CD8-positive, alpha-beta memory T cell (primary cell): Measurements from ENCODE around the gene C3AR1. TPM values are rescaled to one million over a fixed set of nuclear protein-coding genes. Genes with fewer than 3 reads are reported as not detected.
"Not testable (repeated sequence)": the region's sequence is repeated elsewhere in the genome, so short reads cannot be mapped to it uniquely, and the experiment has no call there.

Experiments used
- CTCF ChIA-PET: fragments of 350-600 bp; sonication (Branson Sonifier 250); formaldehyde crosslinking; loops from one replicate; lab custom pipeline; 2021; ENCODE audit warnings: antibody characterized with exemption; lab: Charles Lee
- POLR2A ChIA-PET: fragments of 350-600 bp; sonication (Branson Sonifier 250); formaldehyde crosslinking; loops from one replicate; lab custom pipeline; 2021; ENCODE audit warnings: antibody characterized with exemption; lab: Charles Lee
- DNase-seq, 5 donors: peaks; one replicate each; pipeline versions ENCODE4 v3.0.0 to v3.0.0-alpha.2; 2020 to 2022; ENCODE audit warnings: mixed read lengths in 1 of 5
- H3K27ac ChIP-seq: one replicate; pipeline ENCODE4 v1.7.0; 2013; ENCODE audit warnings: low read depth, mild to moderate bottlenecking, low read length, moderate library complexity
- H3K27me3 ChIP-seq: 2 replicates; pipeline ENCODE4 v1.7.0; 2013; ENCODE audit warnings: low read length, mild to moderate bottlenecking; ENCODE audit not compliant: insufficient read depth, poor library complexity, severe bottlenecking
- H3K36me3 ChIP-seq: 2 replicates; pipeline ENCODE4 v1.7.0; 2013; ENCODE audit warnings: mild to moderate bottlenecking, low read length, moderate library complexity; ENCODE audit not compliant: insufficient read depth
- H3K4me1 ChIP-seq: 2 replicates; pipeline ENCODE4 v1.7.0; 2013; ENCODE audit warnings: mild to moderate bottlenecking, low read length, moderate library complexity; ENCODE audit not compliant: insufficient read depth
- H3K4me3 ChIP-seq: 2 replicates; pipeline ENCODE4 v1.7.0; 2013; ENCODE audit warnings: mild to moderate bottlenecking, low read length
- H3K9me3 ChIP-seq: 2 replicates; pipeline ENCODE4 v1.7.0; 2013; ENCODE audit warnings: mild to moderate bottlenecking, low read length
- H3K27ac Mint-ChIP-seq, 8 donors: one replicate each; pipeline ENCODE4 v1.8.0; 2020 to 2021; ENCODE audit warnings: mixed read lengths in 8 of 8, mild to moderate bottlenecking in 6 of 8, inconsistent platforms in 3 of 8, moderate library complexity in 3 of 8
- H3K27me3 Mint-ChIP-seq, 2 donors: one replicate each; pipeline ENCODE4 v1.8.0; 2020 to 2021; ENCODE audit warnings: mixed read lengths in 2 of 2, mild to moderate bottlenecking in 1 of 2, moderate library complexity in 1 of 2
- H3K36me3 Mint-ChIP-seq, 3 donors: one replicate each; pipeline ENCODE4 v1.8.0; 2020 to 2021; ENCODE audit warnings: mixed read lengths in 3 of 3, inconsistent platforms in 1 of 3, mild to moderate bottlenecking in 1 of 3
- H3K4me1 Mint-ChIP-seq, 3 donors: one replicate each; pipeline ENCODE4 v1.8.0; 2020 to 2021; ENCODE audit warnings: mixed read lengths in 3 of 3, inconsistent platforms in 1 of 3, mild to moderate bottlenecking in 1 of 3
- H3K4me3 Mint-ChIP-seq, 7 donors: one replicate each; pipeline ENCODE4 v1.8.0; 2020 to 2021; ENCODE audit warnings: mixed read lengths in 7 of 7, mild to moderate bottlenecking in 6 of 7, moderate library complexity in 4 of 7, inconsistent platforms in 2 of 7
- H3K9me3 Mint-ChIP-seq, 5 donors: one replicate each; pipeline ENCODE4 v1.8.0; 2020 to 2022; ENCODE audit warnings: mixed read lengths in 5 of 5, mild to moderate bottlenecking in 3 of 5, moderate library complexity in 2 of 5, inconsistent platforms in 1 of 5
- polyA plus RNA-seq: library from polyadenylated mRNA; unstranded; fragments of 300-500 nt; fragmentation: Illumina TruSeq; gene quantifications from one replicate; pipeline ENCODE4 v1.2.3, GENCODE V29; 2021
- total RNA-seq, 2 experiments: library from RNA; stranded (reverse); gene quantifications; one replicate each; pipeline ENCODE4 v1.2.3, GENCODE V29; 2021

The C3AR1 gene
- total and polyA plus RNA-seq, 3 experiments from 2014 or later = 1.2 to 15.5 (median 2.0) TPM

DNA sequence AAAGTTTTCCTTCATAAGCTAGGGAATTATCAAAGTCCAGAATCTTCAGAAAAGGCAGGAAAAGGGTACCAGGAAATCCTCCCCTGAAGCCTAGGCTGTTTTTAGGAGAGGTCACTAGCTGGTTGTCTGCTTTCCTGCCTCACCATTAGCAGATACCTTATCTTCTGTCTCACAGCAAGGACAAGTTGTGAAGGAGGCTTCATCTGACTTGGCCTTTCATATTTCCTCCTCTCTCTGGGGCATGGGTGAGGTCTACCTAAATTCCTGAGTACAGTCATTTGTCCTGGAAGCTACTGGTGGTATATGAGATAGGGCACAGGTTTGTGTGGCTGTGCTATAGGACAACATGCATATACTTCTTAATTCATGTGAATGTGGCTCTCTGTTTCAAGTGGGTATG, 31.4 kb downstream of the C3AR1 start:
- Mint-ChIP-seq H3K27me3 (no peaks in the 10 kb centered on the region), H3K36me3 (peaks cover 0 to 12% (median 0%) of the 10 kb centered on the region in 3 donors), H3K4me1 (peaks cover 70 to 73% (median 73%) of the 10 kb centered on the region in 3 donors), H3K4me3 (peak overlapping the region; percentile 82 to 94 (median 90)), H3K27ac (peak overlapping the region; percentile 77 to 98 (median 90)), H3K9me3 (no peaks in the 10 kb centered on the region)
- Histone ChIP-seq H3K27ac (no peak overlapping the region), H3K4me3 (peak overlapping the region; percentile 82), H3K27me3 (no peaks in the 10 kb centered on the region), H3K4me1 (peaks cover 73% of the 10 kb centered on the region), H3K9me3 (no peaks in the 10 kb centered on the region), H3K36me3 (no peaks in the 10 kb centered on the region)
- POLR2A ChIA-PET = no interaction called here
- DNase-seq = no peak
- CTCF ChIA-PET = interaction anchor here (0.6 to 4.3 kb wide), 6 partner anchors 11 to 1045 kb away, joined by 3 to 20 read pairs (median 5); no protein-coding TSS in a partner anchor

GRCh38 chr12:8033153-8034044, 32.8 kb downstream of the C3AR1 start:
- H3K9me3 Mint-ChIP-seq = no peaks in the 10 kb centered on the region
- no peaks in the 10 kb centered on the region for H3K27me3 ChIP-seq
- no peaks in the 10 kb centered on the region for H3K27me3 Mint-ChIP-seq
- peak overlapping the region; percentile 82 to 94 (median 90) for H3K4me3 Mint-ChIP-seq
- ChIA-PET CTCF (interaction anchor here (0.9 to 3.4 kb wide), 4 partner anchors 12 to 73 kb away, joined by 3 to 20 read pairs (median 5); no protein-coding TSS in a partner anchor), POLR2A (interaction anchor here (1.4 kb wide), 1 partner anchor 55 kb away, joined by 4 read pairs; no protein-coding TSS in a partner anchor)
- peaks cover 62% of the 10 kb centered on the region for H3K4me1 ChIP-seq
- H3K36me3 ChIP-seq = no peaks in the 10 kb centered on the region
- no peaks in the 10 kb centered on the region for H3K9me3 ChIP-seq
- peaks cover 0 to 9% (median 0%) of the 10 kb centered on the region in 3 donors for H3K36me3 Mint-ChIP-seq
- peak overlapping the region; percentile 86 to 98 (median 90) for H3K27ac Mint-ChIP-seq
- peak; percentile 22 to 67 (median 41) for DNase-seq
- H3K27ac ChIP-seq = peak overlapping the region; percentile 84
- peaks cover 60 to 64% (median 61%) of the 10 kb centered on the region in 3 donors for H3K4me1 Mint-ChIP-seq
- peak overlapping the region; percentile 82 for H3K4me3 ChIP-seq

GRCh38 chr12:8032242-8033152, 33.7 kb downstream of the C3AR1 start, which contains the start of gene FOXJ2:
TSS of gene FOXJ2 (plus strand) at chr12:8032716. CDS start at chr12:8039833, 7,117 bp downstream.
- Histone ChIP-seq H3K9me3 (no peaks in the 10 kb centered on the region), H3K4me1 (peaks cover 58% of the 10 kb centered on the region), H3K4me3 (peak within 1 kb of the TSS; percentile 82), H3K36me3 (no peaks in the 10 kb centered on the region), H3K27ac (peak within 1 kb of the TSS; percentile 84), H3K27me3 (no peaks in the 10 kb centered on the region)
- Mint-ChIP-seq H3K4me3 (peak within 1 kb of the TSS; percentile 88 to 94 (median 91)), H3K36me3 (peaks cover 0 to 9% (median 0%) of the 10 kb centered on the region in 3 donors), H3K4me1 (peaks cover 56 to 60% (median 57%) of the 10 kb centered on the region in 3 donors), H3K27ac (peak within 1 kb of the TSS; percentile 86 to 98 (median 94)), H3K9me3 (no peaks in the 10 kb centered on the region), H3K27me3 (no peaks in the 10 kb centered on the region)
- DNase-seq = peak; percentile 74 to 85 (median 78)
- ChIA-PET POLR2A (interaction anchor here (0.7 to 1.4 kb wide), 3 partner anchors 56 to 99 kb away, joined by 3 to 4 read pairs (median 3); no protein-coding TSS in a partner anchor), CTCF (interaction anchor here (0.7 to 3.4 kb wide), 7 partner anchors 10 to 100 kb away, joined by 3 to 20 read pairs (median 5); partner anchors contain the start of gene C3AR1)

DNA sequence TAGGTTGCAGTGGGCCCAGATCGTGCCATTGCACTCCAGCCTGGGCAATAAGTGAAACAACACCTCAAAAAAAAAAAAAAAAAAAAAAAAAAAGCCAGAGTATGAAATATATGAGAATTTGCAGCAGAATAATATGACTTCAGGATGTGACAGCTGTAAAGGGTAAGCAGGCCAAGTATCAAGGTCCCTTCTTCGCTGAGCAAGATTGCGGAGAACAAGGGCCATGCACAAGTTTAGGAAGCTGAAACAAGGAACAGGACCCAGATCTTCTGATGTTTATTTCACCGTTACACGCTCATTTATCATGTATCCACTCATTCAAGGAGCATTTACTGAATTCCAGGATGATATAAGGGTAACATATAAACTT, 34.3 kb downstream of the C3AR1 start:
- Mint-ChIP-seq H3K9me3 (no peaks in the 10 kb centered on the region), H3K27me3 (peaks cover 0 to 2% of the 10 kb centered on the region in 2 donors), H3K27ac (peak overlapping the region; percentile 76 to 98 (median 90)), H3K4me3 (peak overlapping the region; percentile 75 to 93 (median 87)), H3K36me3 (peaks cover 0 to 12% (median 0%) of the 10 kb centered on the region in 3 donors), H3K4me1 (peaks cover 53 to 57% (median 55%) of the 10 kb centered on the region in 3 donors)
- POLR2A ChIA-PET = interaction anchor here (0.7 to 1.4 kb wide), 3 partner anchors 57 to 99 kb away, joined by 3 to 4 read pairs (median 3); no protein-coding TSS in a partner anchor
- Histone ChIP-seq H3K4me3 (peak overlapping the region; percentile 66), H3K36me3 (no peaks in the 10 kb centered on the region), H3K27ac (peak overlapping the region; percentile 84), H3K9me3 (no peaks in the 10 kb centered on the region), H3K4me1 (peaks cover 55% of the 10 kb centered on the region), H3K27me3 (no peaks in the 10 kb centered on the region)
- no peak for DNase-seq
- CTCF ChIA-PET = interaction anchor here (0.7 to 3.4 kb wide), 6 partner anchors 11 to 99 kb away, joined by 3 to 20 read pairs (median 4); partner anchors contain the start of gene C3AR1

- peak overlapping the region in 4 of 7 donors; percentile 44 to 93 (median 82) for H3K4me3 Mint-ChIP-seq
- not testable (repeated sequence) for H3K27me3 ChIP-seq, DNase-seq, H3K4me3 ChIP-seq, H3K27me3 Mint-ChIP-seq, H3K36me3 ChIP-seq, H3K9me3 Mint-ChIP-seq, H3K27ac ChIP-seq, H3K9me3 ChIP-seq
- peak overlapping the region in 1 of 8 donors; percentile 86 for H3K27ac Mint-ChIP-seq
- peaks cover 0 to 21% (median 0%) of the 10 kb centered on the region in 3 donors for H3K36me3 Mint-ChIP-seq
- POLR2A ChIA-PET = interaction anchor here (0.7 kb wide), 1 partner anchor 65 kb away, joined by 5 read pairs; no protein-coding TSS in a partner anchor
- H3K4me1 Mint-ChIP-seq = peaks cover 49 to 57% (median 55%) of the 10 kb centered on the region in 3 donors
- CTCF ChIA-PET = interaction anchor here (1.7 kb wide), 1 partner anchor 11 kb away, joined by 3 read pairs; no protein-coding TSS in a partner anchor
- H3K4me1 ChIP-seq = peaks cover 47% of the 10 kb centered on the region
Observed at GRCh38 chr12:8031017-8031416, 35.1 kb downstream of the C3AR1 start.

DNA sequence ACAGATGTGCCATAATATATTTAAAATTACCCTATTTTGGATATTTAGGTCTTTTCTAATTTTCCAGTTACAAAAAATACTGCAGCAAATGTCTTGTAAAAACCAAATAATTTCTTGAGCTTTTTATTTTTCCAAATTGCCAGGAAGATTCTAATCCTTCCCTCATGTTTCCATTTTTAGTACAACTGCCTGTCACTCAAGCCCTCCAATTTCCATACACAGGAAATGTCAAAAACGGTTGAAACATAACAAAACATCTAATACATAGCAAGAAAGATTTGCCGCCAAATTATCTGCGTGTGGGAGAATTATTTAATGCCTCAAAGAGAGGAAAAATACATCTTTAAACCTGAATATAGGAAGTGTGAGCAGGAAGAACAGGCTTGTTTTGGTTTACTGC, 36.0 kb downstream of the C3AR1 start:
- POLR2A ChIA-PET = no interaction called here
- Mint-ChIP-seq H3K27ac (peak overlapping the region in 2 of 8 donors; percentile 38 to 43), H3K9me3 (no peaks in the 10 kb centered on the region), H3K4me3 (peak overlapping the region in 3 of 7 donors; percentile 5 to 62 (median 27)), H3K27me3 (peaks cover 0 to 3% of the 10 kb centered on the region in 2 donors), H3K4me1 (peaks cover 42 to 52% (median 48%) of the 10 kb centered on the region in 3 donors), H3K36me3 (peaks cover 0 to 22% (median 0%) of the 10 kb centered on the region in 3 donors)
- DNase-seq = no peak
- no peaks in the 10 kb centered on the region for H3K9me3 ChIP-seq
- CTCF ChIA-PET = no interaction called here
- no peaks in the 10 kb centered on the region for H3K27me3 ChIP-seq
- H3K27ac ChIP-seq = no peak overlapping the region
- H3K4me3 ChIP-seq = no peak overlapping the region
- no peaks in the 10 kb centered on the region for H3K36me3 ChIP-seq
- H3K4me1 ChIP-seq = peaks cover 44% of the 10 kb centered on the region

GRCh38 chr12:8028267-8028666, 37.9 kb downstream of the C3AR1 start:
- Mint-ChIP-seq H3K4me3 (peak overlapping the region in 4 of 7 donors; percentile 5 to 71 (median 42)), H3K27ac (peak overlapping the region in 1 of 8 donors; percentile 97), H3K9me3 (no peaks in the 10 kb centered on the region), H3K4me1 (peaks cover 26 to 37% (median 29%) of the 10 kb centered on the region in 3 donors), H3K27me3 (peaks cover 0 to 3% of the 10 kb centered on the region in 2 donors), H3K36me3 (peaks cover 0 to 22% (median 0%) of the 10 kb centered on the region in 3 donors)
- ChIA-PET CTCF (interaction anchor here (1.2 to 1.7 kb wide), 2 partner anchors 18 to 50 kb away, joined by 5 to 7 read pairs; no protein-coding TSS in a partner anchor), POLR2A (interaction anchor here (1.3 to 1.6 kb wide), 3 partner anchors 54 to 95 kb away, joined by 8 to 16 read pairs (median 15); partner anchors contain the start of genes NECAP1 and SLC2A3)
- no peaks in the 10 kb centered on the region for H3K36me3 ChIP-seq
- H3K27me3 ChIP-seq = no peaks in the 10 kb centered on the region
- H3K4me3 ChIP-seq = no peak overlapping the region
- H3K4me1 ChIP-seq = peaks cover 26% of the 10 kb centered on the region
- no peak for DNase-seq
- no peak overlapping the region for H3K27ac ChIP-seq
- no peaks in the 10 kb centered on the region for H3K9me3 ChIP-seq
